ENCODE measurements around the gene PIM3. TPM values are rescaled to one million over a fixed set of nuclear protein-coding genes. Genes with fewer than 3 reads are reported as not detected.
"Not testable (repeated sequence)": the region's sequence is repeated elsewhere in the genome, so short reads cannot be mapped to it uniquely, and the experiment has no call there.

The PIM3 gene
- total and polyA plus RNA-seq, 2 donors = 17.1 to 74.5 TPM

DNA sequence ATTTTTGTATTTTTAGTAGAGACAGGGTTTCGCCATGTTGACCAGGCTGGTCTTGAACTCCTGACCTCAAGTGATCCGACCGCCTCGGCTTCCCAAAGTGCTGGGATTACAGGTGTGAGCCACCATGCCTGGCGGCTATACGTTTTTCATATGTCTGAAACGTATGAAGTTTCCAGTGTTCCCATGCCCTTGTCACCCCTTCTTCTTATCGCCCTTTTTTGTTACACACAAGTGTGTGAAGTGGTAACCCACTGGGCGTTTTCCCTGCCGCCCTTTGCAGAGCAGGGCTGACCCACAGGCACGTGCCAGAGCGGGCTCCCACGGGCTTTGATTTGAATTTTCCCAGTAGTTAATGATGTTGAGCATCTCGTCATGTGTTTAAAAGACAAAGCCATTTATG lies 17.0 kb downstream of the PIM3 start:
- WGBS = 78% methylated on average over 14 of the region's 14 CpGs
- Histone ChIP-seq H3K4me3 (ENCODE audit: low read depth, low read length) (no peak overlapping the region), H3K36me3 (ENCODE audit: insufficient read depth) (no peaks in the 10 kb centered on the region), H3K27ac (ENCODE audit: low read depth) (no peak overlapping the region), H3K4me1 (ENCODE audit: insufficient read depth) (peaks cover 3% of the 10 kb centered on the region)
- no peak for DNase-seq (ENCODE audit: extremely low spot score)

DNA sequence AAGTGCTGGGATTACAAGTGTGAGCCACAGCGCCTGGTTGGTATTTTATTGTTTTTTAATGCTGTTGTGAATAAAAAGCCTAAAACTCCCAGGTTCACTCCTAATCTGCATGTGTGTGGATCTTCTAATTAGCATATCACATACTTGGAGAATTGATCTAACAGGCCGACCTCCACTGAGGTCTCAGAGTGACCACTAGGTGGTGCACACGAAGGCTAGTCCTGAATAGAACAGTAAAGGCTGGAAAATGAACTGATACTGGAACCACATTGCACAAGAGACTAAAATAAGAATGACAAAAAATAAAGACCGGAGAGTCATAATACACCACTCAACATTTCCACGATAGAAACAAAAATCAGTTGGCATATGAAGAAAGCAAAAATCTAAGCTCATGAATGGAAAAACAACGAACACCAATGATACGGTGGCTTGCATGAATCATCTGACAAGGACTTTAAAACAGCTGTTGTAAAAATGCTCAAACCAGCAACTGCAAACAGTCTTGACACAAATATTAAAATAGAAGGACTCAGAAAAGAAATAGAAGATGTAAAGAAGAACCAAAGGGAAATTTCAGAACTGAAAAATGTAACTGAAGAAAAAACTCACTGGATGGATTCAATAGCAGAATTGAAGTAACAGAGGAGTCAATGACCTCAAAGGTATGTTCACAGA lies 19.2 kb downstream of the PIM3 start:
- no peak overlapping the region for H3K27ac ChIP-seq (ENCODE audit: low read depth)
- WGBS = 54% methylated on average over 7 of the region's 7 CpGs
- peaks cover 3% of the 10 kb centered on the region for H3K4me1 ChIP-seq (ENCODE audit: insufficient read depth)
- no peak overlapping the region for H3K4me3 ChIP-seq (ENCODE audit: low read depth, low read length)
- DNase-seq (ENCODE audit: extremely low spot score) = no peak
- no peaks in the 10 kb centered on the region for H3K36me3 ChIP-seq (ENCODE audit: insufficient read depth)

DNA sequence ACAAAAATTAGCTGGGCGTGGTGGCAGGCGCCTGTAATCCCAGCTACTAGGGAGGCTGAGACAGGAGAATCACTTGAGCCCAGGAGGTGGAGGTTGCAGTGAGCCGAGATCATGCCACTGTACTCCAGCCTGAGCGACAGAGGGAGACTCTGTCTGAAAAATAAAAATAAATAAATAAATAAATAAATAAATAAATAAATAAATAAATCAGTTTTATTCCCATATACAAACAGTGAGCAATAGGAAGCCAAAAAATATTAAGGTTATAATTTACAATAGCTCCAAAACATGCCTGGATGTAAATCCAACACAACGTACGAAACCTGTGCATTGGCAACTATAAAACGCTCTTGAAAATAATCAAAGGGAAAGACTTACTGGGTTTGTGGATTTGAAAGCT lies 21.2 kb downstream of the PIM3 start:
- H3K36me3 ChIP-seq (ENCODE audit: insufficient read depth); H3K27ac ChIP-seq (ENCODE audit: low read depth); DNase-seq (ENCODE audit: extremely low spot score); H3K4me1 ChIP-seq (ENCODE audit: insufficient read depth); H3K4me3 ChIP-seq (ENCODE audit: low read depth, low read length): not testable (repeated sequence)
- 93% methylated on average over 7 of the region's 7 CpGs for WGBS

DNA sequence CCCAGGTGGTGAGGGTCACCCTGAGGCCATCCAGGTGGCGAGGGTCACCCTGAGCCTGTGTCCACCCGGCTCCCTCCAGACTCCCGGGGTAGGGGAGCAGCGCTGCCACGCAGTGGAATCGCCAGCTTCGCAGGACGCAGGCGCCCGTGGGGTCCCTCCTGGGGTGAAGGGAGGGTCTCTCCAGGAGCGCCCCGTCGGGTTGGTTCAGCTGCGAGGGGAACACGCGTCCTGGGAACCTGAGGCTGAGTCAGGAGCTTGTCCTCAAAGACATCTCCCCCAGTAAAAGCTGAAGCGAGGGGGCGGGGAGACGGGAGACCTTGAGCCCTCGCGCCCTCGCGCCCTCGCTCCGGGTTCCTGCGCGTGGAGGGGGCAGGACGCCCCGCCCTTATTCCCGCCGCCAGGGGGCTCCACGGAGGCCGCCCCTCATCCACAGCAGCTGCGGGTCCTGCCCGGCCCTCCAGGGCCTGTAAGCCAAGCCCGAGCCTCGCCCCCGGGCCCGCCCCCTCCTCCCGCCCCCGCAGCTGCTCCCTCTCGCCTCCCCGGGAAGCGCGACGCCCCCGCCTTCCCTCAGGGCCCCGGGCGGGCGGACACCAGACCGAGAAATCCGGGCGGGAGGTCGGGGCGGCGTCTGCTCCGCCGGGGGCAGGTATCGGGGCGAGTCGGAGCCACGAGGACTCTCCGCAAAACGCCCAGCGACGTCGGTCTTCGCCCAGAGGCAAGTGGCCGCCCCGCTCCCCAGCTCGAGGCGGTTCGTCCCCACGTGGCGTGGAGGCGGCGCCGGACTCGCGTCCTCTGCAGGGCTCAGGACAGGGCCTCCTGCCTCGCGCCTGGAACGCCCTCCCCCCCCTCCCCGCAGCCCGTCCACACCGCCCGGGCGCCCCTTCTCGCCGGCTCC lies 22.8 kb downstream of the PIM3 start:
- WGBS = 9% methylated on average over 89 of the region's 90 CpGs
- no peak overlapping the region for H3K27ac ChIP-seq (ENCODE audit: low read depth)
- H3K4me1 ChIP-seq (ENCODE audit: insufficient read depth) = no peaks in the 10 kb centered on the region
- DNase-seq (ENCODE audit: extremely low spot score) = no peak
- no peaks in the 10 kb centered on the region for H3K36me3 ChIP-seq (ENCODE audit: insufficient read depth)
- H3K4me3 ChIP-seq (ENCODE audit: low read depth, low read length) = peak overlapping the region; percentile 18

DNA sequence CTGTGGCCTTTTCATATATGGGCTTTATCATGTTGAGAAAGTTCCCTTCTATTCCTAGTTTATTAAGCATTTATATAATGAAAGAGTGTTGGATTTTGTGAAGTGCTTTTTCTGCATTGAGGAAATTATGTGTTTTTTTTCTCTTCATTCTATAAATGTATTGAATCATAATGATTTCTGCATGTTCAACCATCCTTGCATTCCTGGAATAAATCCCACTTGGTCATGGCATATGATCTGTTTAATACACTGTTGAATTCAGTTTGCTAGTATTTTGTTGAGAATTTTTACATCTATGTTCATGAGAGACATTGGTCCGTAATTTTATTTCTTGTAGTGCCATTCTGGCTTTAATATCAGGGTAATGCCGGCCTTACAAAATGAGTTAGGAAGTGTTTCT lies 25.8 kb downstream of the PIM3 start:
- Histone ChIP-seq H3K27ac (ENCODE audit: low read depth) (no peak overlapping the region), H3K4me1 (ENCODE audit: insufficient read depth) (no peaks in the 10 kb centered on the region), H3K36me3 (ENCODE audit: insufficient read depth) (no peaks in the 10 kb centered on the region), H3K4me3 (ENCODE audit: low read depth, low read length) (no peak overlapping the region)
- DNase-seq (ENCODE audit: extremely low spot score) = no peak
- 97% methylated on average over 2 of the region's 2 CpGs for WGBS

DNA sequence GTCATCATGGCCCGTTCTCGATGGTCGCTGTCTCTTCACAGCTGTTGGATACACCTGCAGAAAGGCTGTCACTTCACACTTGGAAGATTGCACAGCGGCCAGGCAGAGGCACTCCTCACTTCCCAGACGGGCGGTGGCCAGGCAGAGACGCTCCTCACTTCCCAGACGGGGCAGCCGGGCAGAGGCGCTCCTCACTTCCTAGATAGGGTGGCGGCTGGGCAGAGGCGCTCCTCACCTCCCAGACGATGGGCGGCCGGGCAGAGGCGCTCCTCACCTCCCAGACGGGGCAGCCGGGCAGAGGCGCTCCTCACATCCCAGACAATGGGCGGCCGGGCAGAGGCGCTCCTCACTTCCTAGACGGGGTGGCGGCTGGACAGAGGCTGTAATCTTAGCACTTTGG lies 29.3 kb downstream of the PIM3 start:
- WGBS = 91% methylated on average over 24 of the region's 24 CpGs
- H3K4me1 ChIP-seq (ENCODE audit: insufficient read depth); DNase-seq (ENCODE audit: extremely low spot score); H3K36me3 ChIP-seq (ENCODE audit: insufficient read depth); H3K27ac ChIP-seq (ENCODE audit: low read depth); H3K4me3 ChIP-seq (ENCODE audit: low read depth, low read length): not testable (repeated sequence)

DNA sequence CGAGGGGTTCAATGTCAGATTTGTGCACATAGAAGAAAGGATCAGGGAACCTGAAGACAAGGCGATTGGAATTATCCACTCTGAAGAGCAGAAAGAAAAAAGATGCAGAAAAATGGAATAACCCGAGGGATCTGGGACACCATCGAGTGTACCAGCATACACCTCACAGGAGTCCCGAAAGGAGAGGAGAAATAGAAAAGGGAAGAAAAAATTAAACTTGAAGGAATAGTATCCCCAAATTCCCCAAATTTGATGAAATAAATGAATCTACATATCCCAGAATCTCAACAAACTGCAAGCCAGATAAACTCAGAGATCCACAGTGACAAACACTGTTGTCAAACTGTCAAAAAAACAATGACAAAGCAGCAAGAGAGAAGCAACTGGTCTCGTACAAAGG lies 30.6 kb downstream of the PIM3 start:
- WGBS = 89% methylated on average over 6 of the region's 6 CpGs
- no peaks in the 10 kb centered on the region for H3K4me1 ChIP-seq (ENCODE audit: insufficient read depth)
- no peak for DNase-seq (ENCODE audit: extremely low spot score)
- H3K4me3 ChIP-seq (ENCODE audit: low read depth, low read length) = no peak overlapping the region
- no peaks in the 10 kb centered on the region for H3K36me3 ChIP-seq (ENCODE audit: insufficient read depth)
- no peak overlapping the region for H3K27ac ChIP-seq (ENCODE audit: low read depth)

DNA sequence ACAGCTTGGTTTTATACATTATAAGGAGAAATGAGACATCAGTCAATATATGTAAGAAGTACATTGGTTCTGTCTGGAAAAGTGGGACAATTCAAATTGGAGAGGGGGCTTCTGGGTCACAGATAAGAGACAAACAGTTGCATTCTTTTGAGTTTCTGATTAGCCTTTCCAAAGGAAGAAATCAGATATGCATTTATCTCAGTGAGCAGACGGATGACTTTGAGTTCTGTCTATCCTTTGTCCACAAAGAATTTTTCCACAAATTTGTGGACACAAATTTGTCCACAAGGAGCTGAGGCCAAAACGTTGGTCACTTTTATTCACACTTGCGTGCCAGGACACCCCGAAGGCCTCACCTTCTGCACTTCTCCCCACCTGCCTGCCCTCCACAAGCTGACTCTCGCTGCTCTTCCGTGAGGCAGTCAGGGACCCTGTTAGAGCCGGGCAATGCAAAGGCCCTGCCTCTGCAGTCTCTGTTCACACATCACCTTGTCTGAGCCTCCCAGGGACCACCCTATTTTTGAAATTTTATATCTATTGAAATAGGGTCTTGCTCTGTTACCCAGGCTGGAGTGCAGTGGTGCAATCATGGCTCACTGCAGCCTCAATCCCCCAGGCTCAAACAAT lies 31.4 kb downstream of the PIM3 start:
- Histone ChIP-seq H3K4me3 (ENCODE audit: low read depth, low read length) (no peak overlapping the region), H3K4me1 (ENCODE audit: insufficient read depth) (no peaks in the 10 kb centered on the region), H3K36me3 (ENCODE audit: insufficient read depth) (no peaks in the 10 kb centered on the region), H3K27ac (ENCODE audit: low read depth) (no peak overlapping the region)
- no peak for DNase-seq (ENCODE audit: extremely low spot score)
- 88% methylated on average over 7 of the region's 7 CpGs for WGBS

DNA sequence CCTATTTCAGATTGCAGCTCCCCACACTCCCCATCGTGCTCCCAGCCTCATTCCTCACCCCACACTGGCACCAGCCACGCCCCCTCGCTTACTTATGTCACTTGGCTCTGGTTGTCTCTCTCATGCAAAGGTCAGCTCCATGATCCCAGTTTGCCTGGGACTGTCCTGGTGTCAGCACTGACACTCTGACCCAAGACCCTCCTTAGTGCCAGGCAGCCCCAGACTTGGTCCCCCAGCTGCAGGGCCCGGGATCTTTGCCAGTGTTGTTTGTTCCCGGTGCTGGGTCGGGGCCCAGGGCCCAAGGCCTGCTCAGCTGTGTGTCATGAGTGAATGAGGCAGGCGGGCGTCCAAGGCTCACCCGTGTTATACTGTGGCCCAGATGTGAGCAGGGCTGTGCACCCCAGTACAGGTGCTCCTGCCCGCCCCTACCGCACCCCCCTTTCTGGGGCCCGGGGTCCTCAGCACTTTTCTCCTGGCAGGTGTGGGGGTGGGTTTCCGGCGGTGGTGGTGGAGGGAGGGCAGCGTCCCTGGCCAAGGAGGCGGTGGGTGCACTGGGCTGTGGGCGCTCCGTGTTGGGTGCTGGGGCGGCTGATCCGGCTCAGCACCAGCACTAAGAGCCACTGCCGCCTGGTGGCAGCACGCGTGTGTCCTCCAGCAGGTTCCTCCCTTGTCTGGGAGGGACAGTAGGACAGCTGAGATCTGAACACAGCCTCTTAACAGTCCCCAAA lies 32.5 kb downstream of the PIM3 start:
- no peak for DNase-seq (ENCODE audit: extremely low spot score)
- Histone ChIP-seq H3K36me3 (ENCODE audit: insufficient read depth) (no peaks in the 10 kb centered on the region), H3K27ac (ENCODE audit: low read depth) (no peak overlapping the region), H3K4me3 (ENCODE audit: low read depth, low read length) (no peak overlapping the region), H3K4me1 (ENCODE audit: insufficient read depth) (no peaks in the 10 kb centered on the region)
- WGBS = 34% methylated on average over 23 of the region's 23 CpGs

DNA sequence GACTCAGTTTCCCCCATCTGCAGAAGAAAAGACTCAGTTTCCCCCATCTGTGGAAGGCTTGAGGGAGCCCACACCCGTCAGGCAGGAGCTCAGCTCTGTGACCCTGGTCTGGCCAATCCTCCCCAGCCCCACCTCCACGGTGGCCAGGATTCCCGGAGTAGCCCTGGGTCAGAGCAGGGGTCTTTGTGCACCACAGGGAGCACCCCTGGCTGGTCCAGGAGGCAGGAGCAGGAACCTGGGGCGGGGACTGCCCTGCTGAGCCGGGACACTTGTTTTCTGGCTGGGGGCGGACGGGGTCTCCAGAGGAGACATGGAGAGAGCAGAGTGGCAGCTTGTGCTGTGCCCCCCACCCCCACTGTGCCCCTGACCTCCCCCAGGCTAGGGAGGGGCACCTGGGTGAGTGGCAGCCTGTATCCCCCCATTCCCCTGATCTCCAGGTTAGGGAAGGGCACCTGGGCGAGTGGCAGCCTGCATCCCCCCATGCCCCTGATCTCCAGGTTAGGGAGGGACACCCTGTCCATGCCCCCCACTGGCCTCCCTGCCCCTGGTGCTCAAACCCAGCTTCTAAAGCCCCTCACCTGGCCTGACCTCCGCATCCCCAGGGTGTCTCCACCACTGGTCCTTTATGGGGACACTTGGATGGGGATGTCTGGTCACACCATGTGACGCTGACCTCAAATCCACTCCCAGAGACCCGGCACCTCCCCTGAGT lies 33.2 kb downstream of the PIM3 start:
- Histone ChIP-seq H3K27ac (ENCODE audit: low read depth) (no peak overlapping the region), H3K36me3 (ENCODE audit: insufficient read depth) (no peaks in the 10 kb centered on the region), H3K4me3 (ENCODE audit: low read depth, low read length) (no peak overlapping the region), H3K4me1 (ENCODE audit: insufficient read depth) (no peaks in the 10 kb centered on the region)
- WGBS = 72% methylated on average over 11 of the region's 11 CpGs
- no peak for DNase-seq (ENCODE audit: extremely low spot score)

DNA sequence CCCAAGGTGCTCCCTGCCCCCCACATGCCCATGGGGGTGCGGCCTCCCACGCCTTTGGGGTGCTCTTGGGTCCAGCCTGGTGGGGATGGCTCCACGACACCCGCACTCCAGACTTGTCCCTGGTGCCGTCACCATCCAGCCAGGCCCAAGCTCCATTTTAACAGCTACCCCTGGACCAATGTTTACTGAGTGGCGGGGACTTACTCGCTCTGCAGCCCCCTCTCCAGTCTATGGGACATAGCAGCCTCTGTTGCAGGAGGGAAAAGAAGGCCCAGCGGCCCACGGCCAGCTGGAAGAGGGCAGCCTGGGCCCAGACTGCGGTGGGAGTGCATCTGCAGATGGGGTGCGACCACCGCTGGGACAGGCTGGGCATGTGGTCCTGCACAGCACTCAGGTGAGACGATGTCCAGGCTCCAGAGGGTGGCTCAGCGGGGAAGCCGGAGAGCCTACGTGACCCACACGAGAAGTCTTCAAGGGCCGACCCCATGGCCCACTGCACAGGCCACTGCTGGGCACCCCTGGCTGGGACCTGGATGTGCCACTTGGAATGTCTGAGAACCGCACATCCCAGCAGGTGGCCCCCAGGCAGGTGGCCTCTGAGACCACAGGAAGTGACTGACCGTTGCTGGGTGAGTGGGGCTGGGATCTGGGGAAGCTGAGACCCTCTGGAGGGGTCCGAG lies 33.9 kb downstream of the PIM3 start:
- no peak for DNase-seq (ENCODE audit: extremely low spot score)
- no peak overlapping the region for H3K4me3 ChIP-seq (ENCODE audit: low read depth, low read length)
- H3K36me3 ChIP-seq (ENCODE audit: insufficient read depth) = no peaks in the 10 kb centered on the region
- WGBS = 93% methylated on average over 21 of the region's 21 CpGs
- H3K27ac ChIP-seq (ENCODE audit: low read depth) = no peak overlapping the region
- H3K4me1 ChIP-seq (ENCODE audit: insufficient read depth) = no peaks in the 10 kb centered on the region

DNA sequence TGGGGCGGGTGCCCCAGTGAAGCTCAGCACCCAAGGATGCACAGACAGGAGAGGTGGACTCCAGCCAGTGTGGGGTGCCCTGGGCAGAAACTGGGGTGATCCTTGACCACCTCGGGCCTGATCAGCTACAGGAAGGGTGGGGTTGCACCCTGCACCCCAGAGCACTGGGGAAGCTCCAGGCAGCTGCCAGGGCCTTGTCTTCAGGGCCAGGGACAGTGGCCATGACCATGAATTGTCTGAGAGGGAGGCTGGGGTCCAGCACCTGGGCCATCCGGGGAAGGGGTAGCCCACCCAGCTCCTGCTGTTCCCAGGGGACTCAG lies 34.4 kb downstream of the PIM3 start:
- WGBS = 66% methylated on average over 3 of the region's 3 CpGs
- H3K27ac ChIP-seq (ENCODE audit: low read depth) = no peak overlapping the region
- no peak overlapping the region for H3K4me3 ChIP-seq (ENCODE audit: low read depth, low read length)
- H3K4me1 ChIP-seq (ENCODE audit: insufficient read depth) = no peaks in the 10 kb centered on the region
- H3K36me3 ChIP-seq (ENCODE audit: insufficient read depth) = no peaks in the 10 kb centered on the region
- no peak for DNase-seq (ENCODE audit: extremely low spot score)

Measured in urinary bladder (tissue), 4 donors.